GM19025 (cell line): ENCODE measurements around the gene RNF126.
"Not testable (repeated sequence)": the region's sequence is repeated elsewhere in the genome, so short reads cannot be mapped to it uniquely, and the experiment has no call there.

Experiments used
- ATAC-seq: cut with Tn5 transposase; IDR thresholded peaks from one replicate; pipeline ENCODE4 v1.9.1; 2021; ENCODE audit warnings: mild to moderate bottlenecking, low read depth, moderate library complexity; ENCODE audit not compliant: unreplicated experiment

RNF126 gene

GRCh38 chr19:632579-633067 lies 30.4 kb downstream of the RNF126 start:
- no peak for ATAC-seq

DNA sequence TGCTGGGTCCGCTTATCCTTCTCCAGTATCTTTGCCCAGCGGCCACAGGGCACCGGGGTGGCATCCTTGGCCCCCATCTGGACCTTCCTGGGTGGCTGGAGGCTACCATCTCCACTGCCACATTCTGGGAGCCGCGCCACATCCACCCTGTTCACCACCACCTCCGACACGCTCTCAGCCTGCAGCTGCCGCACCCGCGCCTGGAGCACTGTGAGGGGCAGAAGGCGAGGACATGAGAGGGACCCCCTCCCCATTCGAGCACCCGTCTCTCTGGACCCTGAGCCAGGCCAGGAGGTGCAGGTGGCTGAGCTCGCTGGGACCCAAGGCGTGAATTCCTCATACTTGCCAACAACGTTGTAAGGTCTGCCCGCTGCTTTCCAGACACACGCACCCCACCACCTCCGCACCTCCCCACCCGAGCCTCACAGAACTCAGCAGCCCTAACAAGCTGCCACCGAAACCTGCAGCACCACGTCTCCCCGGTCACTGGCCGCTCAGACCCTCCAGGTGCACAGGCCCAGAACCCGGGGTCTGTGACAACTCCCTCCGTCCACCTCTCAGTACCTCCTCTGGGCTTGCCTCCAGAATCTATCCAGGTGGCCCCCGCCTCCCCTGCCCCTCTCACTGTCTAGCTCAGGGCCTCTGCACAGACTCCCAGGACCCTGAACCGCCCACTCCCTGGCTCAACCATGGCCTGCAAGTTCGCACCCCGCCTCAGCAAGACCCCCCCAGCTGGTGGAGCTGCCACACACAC lies 32.9 kb downstream of the RNF126 start:
- no peak for ATAC-seq

GRCh38 chr19:629515-629914 lies 33.5 kb downstream of the RNF126 start:
- not testable (repeated sequence) for ATAC-seq

DNA sequence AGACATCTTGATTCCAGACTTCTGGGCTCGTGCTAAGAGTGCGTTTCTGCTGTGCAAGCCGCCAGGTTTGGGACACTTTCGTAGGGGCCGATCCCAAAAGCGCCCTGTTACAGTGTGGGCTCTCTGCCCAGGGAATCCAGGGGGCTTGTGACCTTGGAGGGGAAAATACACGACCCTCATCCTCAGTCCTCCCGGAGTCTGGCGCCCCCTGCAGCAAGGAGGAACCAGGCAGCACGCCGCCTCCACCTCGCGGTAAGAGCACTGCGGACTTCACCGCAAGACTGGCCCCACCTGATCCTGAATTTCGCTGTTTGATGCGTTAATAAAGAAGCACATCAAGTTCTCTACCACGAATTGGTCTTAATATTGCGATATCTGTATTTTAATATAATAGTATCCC lies 34.8 kb downstream of the RNF126 start:
- ATAC-seq, result no peak

GRCh38 chr19:626566-626965 lies 36.4 kb downstream of the RNF126 start:
- ATAC-seq, result not testable (repeated sequence)

- ATAC-seq, result no peak
Observed at GRCh38 chr19:625257-625656, 37.8 kb downstream of the RNF126 start.

DNA sequence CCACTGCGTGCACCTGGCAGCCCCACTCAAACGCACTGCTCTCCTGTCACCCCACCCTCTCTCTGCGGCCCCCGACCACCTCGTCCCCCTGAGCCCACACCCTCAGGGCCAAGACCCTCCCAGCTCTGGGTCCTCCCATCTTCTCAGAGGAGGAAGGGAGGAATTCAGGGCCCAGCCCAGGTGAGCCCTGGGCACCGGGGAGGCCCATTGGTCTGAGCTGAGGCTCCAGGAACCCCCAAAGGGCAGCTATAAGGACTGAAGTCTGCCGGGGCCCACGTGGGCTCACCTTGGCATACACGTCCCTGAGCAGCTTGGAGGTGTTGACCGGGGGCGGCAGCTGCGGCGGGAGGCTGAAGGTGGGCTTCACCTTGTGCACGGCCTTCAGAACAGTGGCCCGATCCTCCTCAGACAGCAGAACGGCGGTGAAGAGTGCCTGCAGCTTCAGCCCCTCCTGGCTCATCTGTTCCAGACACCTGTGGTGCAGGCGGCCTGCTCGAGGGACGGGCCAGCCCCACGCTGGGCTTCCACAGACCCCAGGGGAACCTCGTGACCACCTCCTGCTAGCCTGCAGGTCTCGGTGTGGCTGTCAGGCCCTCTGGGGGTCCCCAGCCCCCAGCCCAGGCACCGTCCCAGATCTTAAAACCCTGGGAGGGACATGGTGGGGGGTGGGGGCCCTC lies 38.4 kb downstream of the RNF126 start:
- no peak for ATAC-seq

DNA sequence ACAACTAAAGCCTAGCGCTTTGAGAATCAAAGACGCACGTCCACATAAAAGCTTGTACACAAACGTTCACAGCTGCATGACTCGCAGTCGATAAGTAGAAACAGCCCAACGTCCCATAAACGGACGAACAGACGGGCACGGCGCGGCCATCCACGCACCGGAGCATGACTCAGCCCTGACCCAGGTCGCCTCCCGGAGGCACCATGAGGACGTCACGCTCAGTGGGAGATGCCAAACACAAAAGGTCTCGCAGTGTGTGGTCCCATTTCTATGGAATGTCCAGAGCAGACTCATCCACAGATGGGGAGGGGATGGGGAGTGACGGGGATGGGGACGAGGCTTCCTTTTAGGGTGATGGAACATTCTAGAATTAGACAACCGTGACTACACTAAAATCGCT lies 39.0 kb downstream of the RNF126 start:
- ATAC-seq, result no peak

DNA sequence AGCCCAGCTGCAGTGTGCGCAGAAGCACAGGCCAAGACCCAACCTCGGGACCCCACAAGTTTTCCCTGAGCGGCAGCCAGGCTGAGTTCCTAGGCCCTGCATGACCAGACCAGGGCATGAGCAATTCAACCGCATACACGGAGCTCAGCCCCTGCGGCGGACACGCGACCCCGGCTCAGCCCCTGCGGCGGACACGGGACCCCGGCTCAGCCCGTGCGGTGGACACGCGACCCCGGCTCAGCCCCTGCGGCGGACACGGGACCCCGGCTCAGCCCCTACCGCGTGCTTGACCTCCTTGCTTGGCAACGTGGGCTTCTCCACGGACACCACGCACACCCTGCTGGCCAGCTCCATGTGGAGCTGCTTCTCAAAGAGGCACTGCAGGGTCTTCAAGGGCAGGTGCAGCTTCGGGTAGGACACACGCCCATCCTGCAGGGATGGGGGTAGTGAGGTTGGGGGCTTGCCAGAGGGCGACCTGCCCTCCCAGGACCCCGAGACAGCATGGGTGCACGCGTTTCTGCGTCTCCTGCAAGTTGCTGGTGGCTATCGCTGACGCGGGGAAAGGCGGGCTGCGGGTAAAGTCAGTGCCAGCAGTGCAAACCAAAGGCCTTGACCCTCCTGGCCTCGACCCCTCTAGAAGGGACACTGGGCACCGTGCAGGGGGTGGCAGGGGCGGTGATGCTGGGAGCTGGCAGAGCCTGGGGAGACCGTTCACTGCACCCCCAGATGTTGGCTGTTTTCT lies 39.7 kb downstream of the RNF126 start:
- ATAC-seq, result no peak

- no peak for ATAC-seq
Observed at GRCh38 chr19:622666-623065, 40.3 kb downstream of the RNF126 start.

DNA sequence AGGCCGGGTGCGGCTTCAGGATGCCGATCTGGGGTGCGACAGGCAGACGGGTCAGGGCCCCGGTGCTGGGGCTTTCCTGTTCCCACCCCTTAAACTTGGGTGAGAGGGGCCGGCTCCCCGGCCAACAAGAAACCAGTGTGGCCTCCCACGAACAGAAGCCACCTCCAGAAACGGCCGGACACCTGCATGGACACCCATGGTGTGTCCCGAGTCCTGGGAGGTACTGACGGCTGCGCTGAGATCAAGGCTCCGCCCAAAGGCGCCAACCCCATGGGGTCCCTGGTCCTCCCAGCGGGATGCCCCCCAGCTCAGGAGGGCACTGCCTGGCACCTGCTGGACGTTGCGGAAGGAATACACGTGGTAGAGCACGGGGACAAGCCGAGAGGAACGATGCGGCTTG lies 41.2 kb downstream of the RNF126 start:
- ATAC-seq, result no peak

DNA sequence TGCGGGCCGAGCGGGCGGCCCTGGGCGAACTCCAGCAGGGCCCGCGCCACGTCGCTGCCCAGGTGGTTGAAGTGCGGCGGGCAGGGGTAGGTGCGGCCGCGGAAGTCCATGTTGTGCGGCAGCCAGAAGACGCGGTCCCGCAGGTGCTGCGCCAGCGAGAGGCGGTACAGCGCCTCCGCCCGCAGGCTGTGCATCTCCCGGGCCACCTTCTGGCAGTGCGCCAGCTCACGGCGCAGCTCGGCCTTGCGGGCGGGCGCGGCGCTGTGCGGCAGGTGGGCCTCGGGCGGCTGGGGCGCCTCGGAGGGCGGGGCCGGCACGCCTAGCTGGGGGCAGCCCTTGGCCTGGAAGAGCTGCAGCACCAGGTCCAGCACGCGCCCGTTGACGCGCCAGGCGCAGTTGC lies 41.8 kb downstream of the RNF126 start:
- not testable (repeated sequence) for ATAC-seq

GRCh38 chr19:620166-620862 lies 42.7 kb downstream of the RNF126 start:
- ATAC-seq, result no peak

GRCh38 chr19:619286-620002 lies 43.6 kb downstream of the RNF126 start:
- no peak for ATAC-seq

- no peak for ATAC-seq
Observed at GRCh38 chr19:618674-619285, 44.2 kb downstream of the RNF126 start.

- no peak for ATAC-seq
Observed at GRCh38 chr19:618247-618619, 44.8 kb downstream of the RNF126 start.

DNA sequence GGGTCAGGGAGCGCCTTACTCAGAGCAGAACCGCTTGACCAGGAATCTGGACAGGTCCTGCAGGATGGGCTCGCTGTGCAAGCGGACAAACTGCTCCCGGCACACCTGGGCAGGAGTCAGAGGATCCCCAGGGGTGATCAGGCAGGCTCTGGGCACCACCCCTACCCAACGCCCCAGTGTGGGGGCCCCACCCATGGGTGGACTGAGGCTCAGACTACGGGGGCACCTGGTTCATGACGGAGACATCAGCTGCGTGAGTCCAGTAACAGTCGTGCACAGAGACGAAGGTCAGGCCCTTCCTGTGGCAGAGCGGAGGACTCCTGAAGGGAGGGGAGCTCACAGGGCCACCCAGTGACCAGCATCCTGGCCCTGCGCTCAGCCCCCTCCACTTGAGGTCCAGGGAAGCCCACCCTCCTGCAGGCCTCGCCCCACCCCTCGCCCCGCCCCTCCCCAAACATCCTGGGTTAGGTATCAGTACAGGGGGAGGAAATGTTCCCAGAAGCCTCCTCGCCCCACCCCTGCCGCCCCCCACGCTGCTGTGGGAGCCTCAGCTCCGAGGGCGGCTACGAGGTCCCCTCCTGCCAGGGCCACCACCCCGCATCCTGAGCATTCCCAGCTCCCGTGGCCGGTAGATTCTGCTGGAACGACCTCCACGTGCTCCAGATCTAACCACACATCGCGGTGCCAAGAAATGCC lies 45.3 kb downstream of the RNF126 start:
- no peak for ATAC-seq

GRCh38 chr19:616747-617526 lies 46.1 kb downstream of the RNF126 start:
- ATAC-seq, result no peak
